GM23338 (cell line): ENCODE measurements around the gene TNNT1.

Experiments used
- CREB1 ChIP-seq: fragments of 250-450 bp; sonication (Bioruptor Pico); IDR thresholded peaks from 2 replicates; pipeline ENCODE4 v1.5.0; 2020; ENCODE audit warnings: low read depth, mild to moderate bottlenecking, moderate library complexity
- EZH2 ChIP-seq: fragments of 200-600 bp; sonication (generic); IDR thresholded peaks from one replicate; pipeline ENCODE4 v1.8.0; 2017; ENCODE audit warnings: antibody characterized with exemption, mild to moderate bottlenecking, low read depth; ENCODE audit not compliant: unreplicated experiment
- EZH2phosphoT487 ChIP-seq: fragments of 200-600 bp; sonication (generic); IDR thresholded peaks from one replicate; pipeline ENCODE4 v1.8.1; 2018; ENCODE audit warnings: antibody characterized with exemption; ENCODE audit not compliant: unreplicated experiment
- JUNB ChIP-seq: IDR thresholded peaks from one replicate; pipeline ENCODE4 v1.6.1; 2016; ENCODE audit warnings: antibody characterized with exemption; ENCODE audit not compliant: unreplicated experiment
- NANOG ChIP-seq: IDR thresholded peaks from 2 replicates; pipeline ENCODE4 v1.6.1; 2016; ENCODE audit warnings: antibody characterized with exemption, borderline replicate concordance
- POLR2AphosphoS5 ChIP-seq: IDR thresholded peaks from 2 replicates; pipeline ENCODE4 v1.6.1; 2016; ENCODE audit warnings: antibody characterized with exemption, low read depth
- ZNF114 ChIP-seq: fragments of 250-450 bp; sonication (Bioruptor Pico); IDR thresholded peaks from 2 replicates; pipeline ENCODE4 v1.5.0; 2020; ENCODE audit warnings: mild to moderate bottlenecking, moderate library complexity
- ZNF331 ChIP-seq: fragments of 250-450 bp; sonication (Bioruptor Pico); IDR thresholded peaks from 2 replicates; pipeline ENCODE4 v1.5.0; 2020; ENCODE audit warnings: low read depth, mild to moderate bottlenecking, moderate library complexity
- TF ChIP-seq, protein P1 (sequence below), 2 experiments: fragments of 200-600 bp in 1 of 2; sonication (generic) in 1 of 2; conservative IDR thresholded peaks; 2 replicates each; pipeline versions ENCODE4 v1.5.1 to v1.6.1; 2016 to 2017; ENCODE audit warnings: antibody characterized with exemption in 2 of 2, low read depth in 2 of 2, mild to moderate bottlenecking in 2 of 2, moderate library complexity in 1 of 2
- TF ChIP-seq, protein P2 (sequence below): fragments of 250-450 bp; sonication (Bioruptor Pico); IDR thresholded peaks from 2 replicates; pipeline ENCODE4 v1.5.0; 2020; ENCODE audit warnings: mild to moderate bottlenecking, moderate library complexity
- TF ChIP-seq, protein P3 (sequence below): IDR thresholded peaks from one replicate; pipeline ENCODE4 v1.6.1; 2018; ENCODE audit warnings: antibody characterized with exemption; ENCODE audit not compliant: unreplicated experiment
- TF ChIP-seq, protein P4 (sequence below): IDR thresholded peaks from 2 replicates; pipeline ENCODE4 v1.6.1; 2016; ENCODE audit warnings: antibody characterized with exemption

DNA sequence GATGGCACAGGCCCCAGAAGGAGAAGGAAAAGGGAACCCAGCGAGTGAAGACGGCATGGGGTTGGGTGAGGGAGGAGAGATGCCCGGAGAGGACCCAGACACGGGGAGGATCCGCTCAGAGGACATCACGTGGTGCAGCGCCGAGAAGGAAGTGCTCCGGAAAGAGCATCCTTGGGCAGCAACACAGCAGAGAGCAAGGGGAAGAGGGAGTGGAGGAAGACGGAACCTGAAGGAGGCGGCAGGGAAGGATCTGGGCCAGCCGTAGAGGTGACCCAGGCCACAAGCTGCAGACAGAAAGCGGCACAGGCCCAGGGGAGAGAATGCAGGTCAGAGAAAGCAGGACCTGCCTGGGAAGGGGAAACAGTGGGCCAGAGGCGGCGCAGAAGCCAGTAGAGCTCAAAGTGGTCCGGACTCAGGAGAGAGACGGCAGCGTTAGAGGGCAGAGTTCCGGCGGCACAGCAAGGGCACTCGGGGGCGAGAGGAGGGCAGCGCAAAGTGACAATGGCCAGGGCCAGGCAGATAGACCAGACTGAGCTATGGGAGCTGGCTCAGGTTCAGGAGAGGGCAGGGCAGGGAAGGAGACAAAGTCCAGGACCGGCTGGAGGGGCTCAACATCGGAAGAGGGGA lies 32.7 kb downstream of the TNNT1 start:
- TF ChIP-seq EZH2: no peak
- TF ChIP-seq, protein P1, sequence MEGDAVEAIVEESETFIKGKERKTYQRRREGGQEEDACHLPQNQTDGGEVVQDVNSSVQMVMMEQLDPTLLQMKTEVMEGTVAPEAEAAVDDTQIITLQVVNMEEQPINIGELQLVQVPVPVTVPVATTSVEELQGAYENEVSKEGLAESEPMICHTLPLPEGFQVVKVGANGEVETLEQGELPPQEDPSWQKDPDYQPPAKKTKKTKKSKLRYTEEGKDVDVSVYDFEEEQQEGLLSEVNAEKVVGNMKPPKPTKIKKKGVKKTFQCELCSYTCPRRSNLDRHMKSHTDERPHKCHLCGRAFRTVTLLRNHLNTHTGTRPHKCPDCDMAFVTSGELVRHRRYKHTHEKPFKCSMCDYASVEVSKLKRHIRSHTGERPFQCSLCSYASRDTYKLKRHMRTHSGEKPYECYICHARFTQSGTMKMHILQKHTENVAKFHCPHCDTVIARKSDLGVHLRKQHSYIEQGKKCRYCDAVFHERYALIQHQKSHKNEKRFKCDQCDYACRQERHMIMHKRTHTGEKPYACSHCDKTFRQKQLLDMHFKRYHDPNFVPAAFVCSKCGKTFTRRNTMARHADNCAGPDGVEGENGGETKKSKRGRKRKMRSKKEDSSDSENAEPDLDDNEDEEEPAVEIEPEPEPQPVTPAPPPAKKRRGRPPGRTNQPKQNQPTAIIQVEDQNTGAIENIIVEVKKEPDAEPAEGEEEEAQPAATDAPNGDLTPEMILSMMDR (conservative IDR thresholded peaks at IDR 0.05; ENCODE audit: low read depth in 2 of 2): no peak
- TF ChIP-seq POLR2AphosphoS5: no peak
- no peak for TF ChIP-seq CREB1 (CRISPR knock-in tag)
- no peak for TF ChIP-seq EZH2phosphoT487
- TF ChIP-seq ZNF114 (CRISPR knock-in tag): no peak
- TF ChIP-seq, protein P2, sequence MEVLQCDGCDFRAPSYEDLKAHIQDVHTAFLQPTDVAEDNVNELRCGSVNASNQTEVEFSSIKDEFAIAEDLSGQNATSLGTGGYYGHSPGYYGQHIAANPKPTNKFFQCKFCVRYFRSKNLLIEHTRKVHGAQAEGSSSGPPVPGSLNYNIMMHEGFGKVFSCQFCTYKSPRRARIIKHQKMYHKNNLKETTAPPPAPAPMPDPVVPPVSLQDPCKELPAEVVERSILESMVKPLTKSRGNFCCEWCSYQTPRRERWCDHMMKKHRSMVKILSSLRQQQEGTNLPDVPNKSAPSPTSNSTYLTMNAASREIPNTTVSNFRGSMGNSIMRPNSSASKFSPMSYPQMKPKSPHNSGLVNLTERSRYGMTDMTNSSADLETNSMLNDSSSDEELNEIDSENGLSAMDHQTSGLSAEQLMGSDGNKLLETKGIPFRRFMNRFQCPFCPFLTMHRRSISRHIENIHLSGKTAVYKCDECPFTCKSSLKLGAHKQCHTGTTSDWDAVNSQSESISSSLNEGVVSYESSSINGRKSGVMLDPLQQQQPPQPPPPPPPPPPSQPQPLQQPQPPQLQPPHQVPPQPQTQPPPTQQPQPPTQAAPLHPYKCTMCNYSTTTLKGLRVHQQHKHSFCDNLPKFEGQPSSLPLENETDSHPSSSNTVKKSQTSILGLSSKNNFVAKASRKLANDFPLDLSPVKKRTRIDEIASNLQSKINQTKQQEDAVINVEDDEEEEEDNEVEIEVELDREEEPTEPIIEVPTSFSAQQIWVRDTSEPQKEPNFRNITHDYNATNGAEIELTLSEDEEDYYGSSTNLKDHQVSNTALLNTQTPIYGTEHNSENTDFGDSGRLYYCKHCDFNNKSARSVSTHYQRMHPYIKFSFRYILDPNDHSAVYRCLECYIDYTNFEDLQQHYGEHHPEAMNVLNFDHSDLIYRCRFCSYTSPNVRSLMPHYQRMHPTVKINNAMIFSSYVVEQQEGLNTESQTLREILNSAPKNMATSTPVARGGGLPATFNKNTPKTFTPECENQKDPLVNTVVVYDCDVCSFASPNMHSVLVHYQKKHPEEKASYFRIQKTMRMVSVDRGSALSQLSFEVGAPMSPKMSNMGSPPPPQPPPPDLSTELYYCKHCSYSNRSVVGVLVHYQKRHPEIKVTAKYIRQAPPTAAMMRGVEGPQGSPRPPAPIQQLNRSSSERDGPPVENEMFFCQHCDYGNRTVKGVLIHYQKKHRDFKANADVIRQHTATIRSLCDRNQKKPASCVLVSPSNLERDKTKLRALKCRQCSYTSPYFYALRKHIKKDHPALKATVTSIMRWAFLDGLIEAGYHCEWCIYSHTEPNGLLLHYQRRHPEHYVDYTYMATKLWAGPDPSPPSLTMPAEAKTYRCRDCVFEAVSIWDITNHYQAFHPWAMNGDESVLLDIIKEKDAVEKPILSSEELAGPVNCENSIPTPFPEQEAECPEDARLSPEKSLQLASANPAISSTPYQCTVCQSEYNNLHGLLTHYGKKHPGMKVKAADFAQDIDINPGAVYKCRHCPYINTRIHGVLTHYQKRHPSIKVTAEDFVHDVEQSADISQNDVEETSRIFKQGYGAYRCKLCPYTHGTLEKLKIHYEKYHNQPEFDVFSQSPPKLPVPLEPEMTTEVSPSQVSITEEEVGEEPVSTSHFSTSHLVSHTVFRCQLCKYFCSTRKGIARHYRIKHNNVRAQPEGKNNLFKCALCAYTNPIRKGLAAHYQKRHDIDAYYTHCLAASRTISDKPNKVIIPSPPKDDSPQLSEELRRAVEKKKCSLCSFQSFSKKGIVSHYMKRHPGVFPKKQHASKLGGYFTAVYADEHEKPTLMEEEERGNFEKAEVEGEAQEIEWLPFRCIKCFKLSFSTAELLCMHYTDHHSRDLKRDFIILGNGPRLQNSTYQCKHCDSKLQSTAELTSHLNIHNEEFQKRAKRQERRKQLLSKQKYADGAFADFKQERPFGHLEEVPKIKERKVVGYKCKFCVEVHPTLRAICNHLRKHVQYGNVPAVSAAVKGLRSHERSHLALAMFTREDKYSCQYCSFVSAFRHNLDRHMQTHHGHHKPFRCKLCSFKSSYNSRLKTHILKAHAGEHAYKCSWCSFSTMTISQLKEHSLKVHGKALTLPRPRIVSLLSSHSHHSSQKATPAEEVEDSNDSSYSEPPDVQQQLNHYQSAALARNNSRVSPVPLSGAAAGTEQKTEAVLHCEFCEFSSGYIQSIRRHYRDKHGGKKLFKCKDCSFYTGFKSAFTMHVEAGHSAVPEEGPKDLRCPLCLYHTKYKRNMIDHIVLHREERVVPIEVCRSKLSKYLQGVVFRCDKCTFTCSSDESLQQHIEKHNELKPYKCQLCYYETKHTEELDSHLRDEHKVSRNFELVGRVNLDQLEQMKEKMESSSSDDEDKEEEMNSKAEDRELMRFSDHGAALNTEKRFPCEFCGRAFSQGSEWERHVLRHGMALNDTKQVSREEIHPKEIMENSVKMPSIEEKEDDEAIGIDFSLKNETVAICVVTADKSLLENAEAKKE (CRISPR knock-in tag): no peak
- TF ChIP-seq, protein P3, sequence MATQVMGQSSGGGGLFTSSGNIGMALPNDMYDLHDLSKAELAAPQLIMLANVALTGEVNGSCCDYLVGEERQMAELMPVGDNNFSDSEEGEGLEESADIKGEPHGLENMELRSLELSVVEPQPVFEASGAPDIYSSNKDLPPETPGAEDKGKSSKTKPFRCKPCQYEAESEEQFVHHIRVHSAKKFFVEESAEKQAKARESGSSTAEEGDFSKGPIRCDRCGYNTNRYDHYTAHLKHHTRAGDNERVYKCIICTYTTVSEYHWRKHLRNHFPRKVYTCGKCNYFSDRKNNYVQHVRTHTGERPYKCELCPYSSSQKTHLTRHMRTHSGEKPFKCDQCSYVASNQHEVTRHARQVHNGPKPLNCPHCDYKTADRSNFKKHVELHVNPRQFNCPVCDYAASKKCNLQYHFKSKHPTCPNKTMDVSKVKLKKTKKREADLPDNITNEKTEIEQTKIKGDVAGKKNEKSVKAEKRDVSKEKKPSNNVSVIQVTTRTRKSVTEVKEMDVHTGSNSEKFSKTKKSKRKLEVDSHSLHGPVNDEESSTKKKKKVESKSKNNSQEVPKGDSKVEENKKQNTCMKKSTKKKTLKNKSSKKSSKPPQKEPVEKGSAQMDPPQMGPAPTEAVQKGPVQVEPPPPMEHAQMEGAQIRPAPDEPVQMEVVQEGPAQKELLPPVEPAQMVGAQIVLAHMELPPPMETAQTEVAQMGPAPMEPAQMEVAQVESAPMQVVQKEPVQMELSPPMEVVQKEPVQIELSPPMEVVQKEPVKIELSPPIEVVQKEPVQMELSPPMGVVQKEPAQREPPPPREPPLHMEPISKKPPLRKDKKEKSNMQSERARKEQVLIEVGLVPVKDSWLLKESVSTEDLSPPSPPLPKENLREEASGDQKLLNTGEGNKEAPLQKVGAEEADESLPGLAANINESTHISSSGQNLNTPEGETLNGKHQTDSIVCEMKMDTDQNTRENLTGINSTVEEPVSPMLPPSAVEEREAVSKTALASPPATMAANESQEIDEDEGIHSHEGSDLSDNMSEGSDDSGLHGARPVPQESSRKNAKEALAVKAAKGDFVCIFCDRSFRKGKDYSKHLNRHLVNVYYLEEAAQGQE: no peak
- no peak for TF ChIP-seq ZNF331 (CRISPR knock-in tag)
- no peak for TF ChIP-seq JUNB
- TF ChIP-seq, protein P4, sequence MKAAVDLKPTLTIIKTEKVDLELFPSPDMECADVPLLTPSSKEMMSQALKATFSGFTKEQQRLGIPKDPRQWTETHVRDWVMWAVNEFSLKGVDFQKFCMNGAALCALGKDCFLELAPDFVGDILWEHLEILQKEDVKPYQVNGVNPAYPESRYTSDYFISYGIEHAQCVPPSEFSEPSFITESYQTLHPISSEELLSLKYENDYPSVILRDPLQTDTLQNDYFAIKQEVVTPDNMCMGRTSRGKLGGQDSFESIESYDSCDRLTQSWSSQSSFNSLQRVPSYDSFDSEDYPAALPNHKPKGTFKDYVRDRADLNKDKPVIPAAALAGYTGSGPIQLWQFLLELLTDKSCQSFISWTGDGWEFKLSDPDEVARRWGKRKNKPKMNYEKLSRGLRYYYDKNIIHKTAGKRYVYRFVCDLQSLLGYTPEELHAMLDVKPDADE: no peak
- no peak for TF ChIP-seq NANOG
